DOHH2 (cell line): ENCODE measurements around the gene GPR62.

Experiments
- H3F3A ChIP-seq: fragments of 200-600 bp; sonication (generic), shearing (Covaris generic); 2 replicates; pipeline ENCODE4 v1.6.0; 2016; ENCODE audit warnings: antibody characterized with exemption, mild to moderate bottlenecking; ENCODE audit not compliant: control insufficient read depth, insufficient read depth
- H3K27ac ChIP-seq: fragments of 200-600 bp; sonication (generic); 2 replicates; pipeline ENCODE4 v1.5.1; 2014; ENCODE audit warnings: low read depth, mild to moderate bottlenecking, low read length, moderate library complexity
- H3K27me3 ChIP-seq: fragments of 200-600 bp; sonication (generic); 2 replicates; pipeline ENCODE4 v1.6.1; 2014; ENCODE audit warnings: mild to moderate bottlenecking, low read length, mixed read lengths; ENCODE audit not compliant: control insufficient read depth
- H3K36me3 ChIP-seq: fragments of 200-600 bp; sonication (generic); 2 replicates; pipeline ENCODE4 v1.6.1; 2014; ENCODE audit warnings: mild to moderate bottlenecking, low read length, moderate library complexity, mixed read lengths; ENCODE audit not compliant: control insufficient read depth
- H3K4me1 ChIP-seq: fragments of 200-600 bp; sonication (generic); 2 replicates; pipeline ENCODE4 v1.6.1; 2014; ENCODE audit warnings: mild to moderate bottlenecking, low read length, mixed read lengths; ENCODE audit not compliant: control insufficient read depth
- H3K4me2 ChIP-seq: fragments of 200-600 bp; sonication (generic); 2 replicates; pipeline ENCODE4 v1.6.0; 2014; ENCODE audit warnings: mild to moderate bottlenecking, low read length, moderate library complexity
- H3K4me3 ChIP-seq: fragments of 200-600 bp; sonication (generic); 2 replicates; pipeline ENCODE4 v1.5.1; 2014; ENCODE audit warnings: mild to moderate bottlenecking, low read length, mixed read lengths
- H3K79me2 ChIP-seq: fragments of 200-600 bp; sonication (generic); 2 replicates; pipeline ENCODE4 v1.6.1; 2014; ENCODE audit warnings: mild to moderate bottlenecking, low read length, mixed read lengths; ENCODE audit not compliant: control insufficient read depth
- H3K9me2 ChIP-seq: fragments of 200-600 bp; sonication (generic); replicated peaks from 2 replicates; pipeline ENCODE4 v1.6.1; 2014; ENCODE audit warnings: mild to moderate bottlenecking, low read length, mixed read lengths; ENCODE audit not compliant: control insufficient read depth
- H3K9me3 ChIP-seq: fragments of 200-600 bp; sonication (generic); 2 replicates; pipeline ENCODE4 v1.6.1; 2014; ENCODE audit warnings: antibody characterized with exemption, low read length, mixed read lengths; ENCODE audit not compliant: control insufficient read depth, insufficient read depth
- H4K20me1 ChIP-seq: fragments of 200-600 bp; sonication (generic); 2 replicates; pipeline ENCODE4 v1.6.0; 2014; ENCODE audit warnings: low read depth, mild to moderate bottlenecking, antibody characterized with exemption, low read length, moderate library complexity; ENCODE audit not compliant: control insufficient read depth, insufficient read depth
- EZH2phosphoT487 ChIP-seq: fragments of 200-600 bp; sonication (generic); IDR thresholded peaks from 2 replicates; pipeline ENCODE4 v1.6.1; 2017; ENCODE audit warnings: borderline replicate concordance, mild to moderate bottlenecking, antibody characterized with exemption, low read length, moderate library complexity, mixed read lengths
- TF ChIP-seq, protein P1 (sequence below): fragments of 200-600 bp; sonication (generic); IDR thresholded peaks from one replicate; pipeline ENCODE4 v1.5.1; 2014; ENCODE audit warnings: antibody characterized with exemption, mild to moderate bottlenecking, low read depth, low read length; ENCODE audit not compliant: poor library complexity, severe bottlenecking

The GPR62 gene

GRCh38 chr3:51934991-51935885, 19.9 kb upstream of the GPR62 start:
- peaks cover 68% of the 10 kb centered on the region for H3K36me3 ChIP-seq
- H3K27me3 ChIP-seq: no peaks in the 10 kb centered on the region
- no peak overlapping the region for H3K4me3 ChIP-seq
- H3F3A ChIP-seq: no peaks in the 10 kb centered on the region
- peaks cover 24% of the 10 kb centered on the region for H3K79me2 ChIP-seq
- H3K4me1 ChIP-seq: peaks cover 11% of the 10 kb centered on the region
- H3K9me3 ChIP-seq: no peaks in the 10 kb centered on the region
- no peaks in the 10 kb centered on the region; the same call in 1 of the 2 replicates for H4K20me1 ChIP-seq
- no peak overlapping the region for H3K4me2 ChIP-seq
- TF ChIP-seq EZH2phosphoT487: no peak
- TF ChIP-seq, protein P1, sequence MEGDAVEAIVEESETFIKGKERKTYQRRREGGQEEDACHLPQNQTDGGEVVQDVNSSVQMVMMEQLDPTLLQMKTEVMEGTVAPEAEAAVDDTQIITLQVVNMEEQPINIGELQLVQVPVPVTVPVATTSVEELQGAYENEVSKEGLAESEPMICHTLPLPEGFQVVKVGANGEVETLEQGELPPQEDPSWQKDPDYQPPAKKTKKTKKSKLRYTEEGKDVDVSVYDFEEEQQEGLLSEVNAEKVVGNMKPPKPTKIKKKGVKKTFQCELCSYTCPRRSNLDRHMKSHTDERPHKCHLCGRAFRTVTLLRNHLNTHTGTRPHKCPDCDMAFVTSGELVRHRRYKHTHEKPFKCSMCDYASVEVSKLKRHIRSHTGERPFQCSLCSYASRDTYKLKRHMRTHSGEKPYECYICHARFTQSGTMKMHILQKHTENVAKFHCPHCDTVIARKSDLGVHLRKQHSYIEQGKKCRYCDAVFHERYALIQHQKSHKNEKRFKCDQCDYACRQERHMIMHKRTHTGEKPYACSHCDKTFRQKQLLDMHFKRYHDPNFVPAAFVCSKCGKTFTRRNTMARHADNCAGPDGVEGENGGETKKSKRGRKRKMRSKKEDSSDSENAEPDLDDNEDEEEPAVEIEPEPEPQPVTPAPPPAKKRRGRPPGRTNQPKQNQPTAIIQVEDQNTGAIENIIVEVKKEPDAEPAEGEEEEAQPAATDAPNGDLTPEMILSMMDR: no peak
- no peaks in the 10 kb centered on the region for H3K9me2 ChIP-seq
- H3K27ac ChIP-seq: no peak overlapping the region

- Histone ChIP-seq H4K20me1 (no peaks in the 10 kb centered on the region; the same call in 1 of the 2 replicates), H3K79me2 (peaks cover 32% of the 10 kb centered on the region)
Measured at GRCh38 chr3:51935886-51936755, 19.1 kb upstream of the GPR62 start.

GRCh38 chr3:51937014-51937413, 18.2 kb upstream of the GPR62 start:
- no peak overlapping the region for H3K4me3 ChIP-seq
- H3K27me3 ChIP-seq: no peaks in the 10 kb centered on the region
- TF ChIP-seq EZH2phosphoT487: no peak
- TF ChIP-seq, protein P1: no peak
- no peaks in the 10 kb centered on the region for H3F3A ChIP-seq
- H3K27ac ChIP-seq: no peak overlapping the region
- H3K4me1 ChIP-seq: peaks cover 18% of the 10 kb centered on the region
- no peaks in the 10 kb centered on the region; the same call in 1 of the 2 replicates for H4K20me1 ChIP-seq
- H3K4me2 ChIP-seq: no peak overlapping the region
- H3K9me3 ChIP-seq: no peaks in the 10 kb centered on the region
- H3K79me2 ChIP-seq: peaks cover 38% of the 10 kb centered on the region
- H3K9me2 ChIP-seq: no peaks in the 10 kb centered on the region
- peaks cover 70% of the 10 kb centered on the region for H3K36me3 ChIP-seq

More at GRCh38 chr3:51935886-51936755, 19.1 kb upstream of the GPR62 start:
- H3K27me3 ChIP-seq: no peaks in the 10 kb centered on the region
- H3F3A ChIP-seq: no peaks in the 10 kb centered on the region
- peaks cover 70% of the 10 kb centered on the region for H3K36me3 ChIP-seq
- TF ChIP-seq EZH2phosphoT487: no peak
- TF ChIP-seq, protein P1: no peak
- H3K27ac ChIP-seq: no peak overlapping the region
- no peak overlapping the region for H3K4me2 ChIP-seq
- H3K9me3 ChIP-seq: no peaks in the 10 kb centered on the region
- no peaks in the 10 kb centered on the region for H3K9me2 ChIP-seq
- H3K4me3 ChIP-seq: no peak overlapping the region
- peaks cover 18% of the 10 kb centered on the region for H3K4me1 ChIP-seq
